ENCODE data around the gene DZANK1. TPM values are rescaled to one million over a fixed set of nuclear protein-coding genes. Genes with fewer than 3 reads are reported as not detected.

DZANK1 gene
- total and polyA plus RNA-seq, 2 experiments from 2014 or later = 2.1 to 2.4 TPM

- Histone ChIP-seq H3K27me3 (no peaks in the 10 kb centered on the region), H3K27ac (no peak overlapping the region), H3K4me3 (no peak overlapping the region), H3K36me3 (no peaks in the 10 kb centered on the region), H3K9me3 (ENCODE audit: low read depth) (no peaks in the 10 kb centered on the region), H3K4me1 (ENCODE audit: low read depth) (no peaks in the 10 kb centered on the region)
- TF ChIP-seq CTCF (IDR thresholded peaks at IDR 0.05; ENCODE audit: low read depth, low read length) = no peak
- DNase-seq (ENCODE audit: low read depth in 1 of 2, low spot score in 1 of 2) = peak in 1 of 2 donors; percentile 39
Measured at GRCh38 chr20:18397030-18397429, 69.8 kb downstream of the DZANK1 start.

- Histone ChIP-seq H3K27ac (no peak overlapping the region), H3K4me3 (no peak overlapping the region), H3K27me3 (no peaks in the 10 kb centered on the region), H3K36me3 (no peaks in the 10 kb centered on the region), H3K9me3 (ENCODE audit: low read depth) (no peaks in the 10 kb centered on the region), H3K4me1 (ENCODE audit: low read depth) (no peaks in the 10 kb centered on the region)
- no peak for DNase-seq (ENCODE audit: low read depth in 1 of 2, low spot score in 1 of 2)
- TF ChIP-seq CTCF (IDR thresholded peaks at IDR 0.05; ENCODE audit: low read depth, low read length) = no peak
Measured at GRCh38 chr20:18395544-18395943, 71.3 kb downstream of the DZANK1 start.

- DNase-seq (ENCODE audit: low read depth in 1 of 2, low spot score in 1 of 2) = no peak
- TF ChIP-seq CTCF (IDR thresholded peaks at IDR 0.05; ENCODE audit: low read depth, low read length) = no peak
- H3K4me3 ChIP-seq = no peak overlapping the region
- no peaks in the 10 kb centered on the region for H3K9me3 ChIP-seq (ENCODE audit: low read depth)
- no peaks in the 10 kb centered on the region for H3K4me1 ChIP-seq (ENCODE audit: low read depth)
- H3K27me3 ChIP-seq = no peaks in the 10 kb centered on the region
- no peaks in the 10 kb centered on the region for H3K36me3 ChIP-seq
- H3K27ac ChIP-seq = no peak overlapping the region
Measured at GRCh38 chr20:18394363-18394762, 72.5 kb downstream of the DZANK1 start.

GRCh38 chr20:18391686-18392085 lies 75.1 kb downstream of the DZANK1 start:
- Histone ChIP-seq H3K27ac (no peak overlapping the region), H3K9me3 (ENCODE audit: low read depth) (no peaks in the 10 kb centered on the region), H3K36me3 (no peaks in the 10 kb centered on the region), H3K27me3 (no peaks in the 10 kb centered on the region), H3K4me3 (no peak overlapping the region), H3K4me1 (ENCODE audit: low read depth) (no peaks in the 10 kb centered on the region)
- no peak for DNase-seq (ENCODE audit: low read depth in 1 of 2, low spot score in 1 of 2)
- TF ChIP-seq CTCF (IDR thresholded peaks at IDR 0.05; ENCODE audit: low read depth, low read length) = no peak

- no peak for TF ChIP-seq CTCF (IDR thresholded peaks at IDR 0.05; ENCODE audit: low read depth, low read length)
- H3K4me1 ChIP-seq (ENCODE audit: low read depth) = no peaks in the 10 kb centered on the region
- no peaks in the 10 kb centered on the region for H3K36me3 ChIP-seq
- DNase-seq (ENCODE audit: low read depth in 1 of 2, low spot score in 1 of 2) = no peak
- H3K27me3 ChIP-seq = no peaks in the 10 kb centered on the region
- no peak overlapping the region for H3K27ac ChIP-seq
- no peaks in the 10 kb centered on the region for H3K9me3 ChIP-seq (ENCODE audit: low read depth)
- H3K4me3 ChIP-seq = no peak overlapping the region
Measured at GRCh38 chr20:18390201-18390600, 76.6 kb downstream of the DZANK1 start.

GRCh38 chr20:18388860-18389259 lies 78.0 kb downstream of the DZANK1 start:
- TF ChIP-seq CTCF (IDR thresholded peaks at IDR 0.05; ENCODE audit: low read depth, low read length) = no peak
- peak in 1 of 2 donors; percentile 75 for DNase-seq (ENCODE audit: low read depth in 1 of 2, low spot score in 1 of 2)
- Histone ChIP-seq H3K9me3 (ENCODE audit: low read depth) (no peaks in the 10 kb centered on the region), H3K27me3 (no peaks in the 10 kb centered on the region), H3K4me1 (ENCODE audit: low read depth) (no peaks in the 10 kb centered on the region), H3K4me3 (no peak overlapping the region), H3K27ac (no peak overlapping the region), H3K36me3 (no peaks in the 10 kb centered on the region)

Measured in cardiac muscle cell (in vitro differentiated cells and primary cell).